GOT3 (cell line): ENCODE measurements around the gene HRH4.

Source experiments
- DNase-seq: peaks from one replicate; lab custom pipeline; 2025; ENCODE audit warnings: mixed read lengths; lab: John Stamatoyannopoulos, UW

The HRH4 gene

GRCh38 chr18:24460388-24460787, at the start of gene HRH4:
HRH4 (plus strand) TSS chr18:24460637; CDS start chr18:24460729, 92 bp downstream.
- DNase-seq, result no peak

- DNase-seq, result no peak
Measured at GRCh38 chr18:24413148-24413547, 47.3 kb upstream of the HRH4 start.

- DNase-seq, result no peak
Measured at GRCh38 chr18:24414349-24415003, 46.0 kb upstream of the HRH4 start.

- DNase-seq, result no peak
Measured at GRCh38 chr18:24417480-24417879, 43.0 kb upstream of the HRH4 start.

- DNase-seq, result no peak
Measured at GRCh38 chr18:24420551-24420950, 39.9 kb upstream of the HRH4 start.

GRCh38 chr18:24421831-24422230, 38.6 kb upstream of the HRH4 start:
- DNase-seq, result no peak

- DNase-seq, result no peak
Measured at GRCh38 chr18:24426073-24426397, 34.4 kb upstream of the HRH4 start.

GRCh38 chr18:24426398-24427294, 33.8 kb upstream of the HRH4 start, which contains the start of gene IMPACT:
IMPACT (plus strand) TSS chr18:24426670; CDS start chr18:24426757, 87 bp downstream.
- peak; percentile 41 for DNase-seq

- no peak for DNase-seq
Measured at GRCh38 chr18:24427484-24427883, 33.0 kb upstream of the HRH4 start.

- no peak for DNase-seq
Measured at GRCh38 chr18:24428709-24429108, 31.7 kb upstream of the HRH4 start.

- no peak for DNase-seq
Measured at GRCh38 chr18:24429188-24429587, 31.2 kb upstream of the HRH4 start.

GRCh38 chr18:24432618-24433017, 27.8 kb upstream of the HRH4 start:
- DNase-seq, result no peak

- no peak for DNase-seq
Measured at GRCh38 chr18:24436939-24437338, 23.5 kb upstream of the HRH4 start.

GRCh38 chr18:24443870-24444269, 16.6 kb upstream of the HRH4 start:
- no peak for DNase-seq

GRCh38 chr18:24446453-24446852, 14.0 kb upstream of the HRH4 start:
- no peak for DNase-seq

- no peak for DNase-seq
Measured at GRCh38 chr18:24446953-24447538, 13.4 kb upstream of the HRH4 start.

GRCh38 chr18:24447961-24448360, 12.5 kb upstream of the HRH4 start:
- no peak for DNase-seq

GRCh38 chr18:24456549-24456948, 3.9 kb upstream of the HRH4 start:
- DNase-seq, result no peak

- no peak for DNase-seq
Measured at GRCh38 chr18:24459772-24460171, 665 bp upstream of the HRH4 start.

GRCh38 chr18:24461996-24462395, 1.6 kb downstream of the HRH4 start:
- no peak for DNase-seq

GRCh38 chr18:24462838-24463775, 2.7 kb downstream of the HRH4 start:
- no peak for DNase-seq

GRCh38 chr18:24465486-24465885, 5.0 kb downstream of the HRH4 start:
- DNase-seq, result no peak
